ENCODE results near the gene GEMIN7. TPM values are rescaled to one million over a fixed set of nuclear protein-coding genes. Genes with fewer than 3 reads are reported as not detected.

The GEMIN7 gene
- total RNA-seq, 4 donors from 2014 or later: 8.8 to 30.3 (median 21.8) TPM

GRCh38 chr19:45124021-45124420 is 45.0 kb downstream of the GEMIN7 start:
- Histone ChIP-seq H3K4me3 (no peak overlapping the region), H3K9me3 (no peaks in the 10 kb centered on the region), H3K36me3 (peaks cover 0 to 3% (median 0%) of the 10 kb centered on the region in 3 donors), H3K27me3 (no peaks in the 10 kb centered on the region), H3K27ac (no peak overlapping the region), H3K4me1 (peaks cover 0 to 4% (median 0%) of the 10 kb centered on the region in 4 donors)
- no peak for TF ChIP-seq CTCF (IDR thresholded peaks at IDR 0.05)
- no peak for TF ChIP-seq EP300 (IDR thresholded peaks at IDR 0.05)
- no peak for DNase-seq (ENCODE audit: low spot score in 2 of 2)
- 81 to 83% methylated on average over 6 of the region's 6 CpGs for WGBS, 2 donors

GRCh38 chr19:45125360-45125759 is 46.3 kb downstream of the GEMIN7 start:
- no peak for DNase-seq (ENCODE audit: low spot score in 2 of 2)
- TF ChIP-seq CTCF (IDR thresholded peaks at IDR 0.05) (no peak), POLR2A (IDR thresholded peaks at IDR 0.05) (no peak), EP300 (IDR thresholded peaks at IDR 0.05) (no peak)
- Histone ChIP-seq H3K9me3 (no peaks in the 10 kb centered on the region), H3K27ac (no peak overlapping the region), H3K4me1 (peaks cover 0 to 4% (median 0%) of the 10 kb centered on the region in 4 donors), H3K36me3 (no peaks in the 10 kb centered on the region), H3K27me3 (no peaks in the 10 kb centered on the region), H3K4me3 (no peak overlapping the region)
- 92 to 94% methylated on average over 9 of the region's 9 CpGs for WGBS, 2 donors

- no peaks in the 10 kb centered on the region for H3K9me3 ChIP-seq
- no peaks in the 10 kb centered on the region for H3K36me3 ChIP-seq
- H3K4me3 ChIP-seq: no peak overlapping the region
- H3K27ac ChIP-seq: no peak overlapping the region
- H3K4me1 ChIP-seq: peaks cover 0 to 4% (median 0%) of the 10 kb centered on the region in 4 donors
- TF ChIP-seq CTCF (IDR thresholded peaks at IDR 0.05) (peak; percentile 24 to 64 (median 32)), POLR2A (IDR thresholded peaks at IDR 0.05) (no peak)
- WGBS, 2 donors: 68 to 76% methylated on average over 11 to 12 of the region's 12 CpGs
- DNase-seq (ENCODE audit: low spot score in 2 of 2): no peak
- H3K27me3 ChIP-seq: no peaks in the 10 kb centered on the region
Measured at GRCh38 chr19:45125975-45126493, 47.0 kb downstream of the GEMIN7 start.

GRCh38 chr19:45126654-45127053 is 47.6 kb downstream of the GEMIN7 start:
- no peaks in the 10 kb centered on the region for H3K36me3 ChIP-seq
- H3K27ac ChIP-seq: no peak overlapping the region
- H3K4me1 ChIP-seq: peaks cover 0 to 4% (median 0%) of the 10 kb centered on the region in 4 donors
- WGBS, 2 donors: 94% methylated on average over 7 of the region's 7 CpGs
- no peak for DNase-seq (ENCODE audit: low spot score in 2 of 2)
- no peak overlapping the region for H3K4me3 ChIP-seq
- H3K27me3 ChIP-seq: no peaks in the 10 kb centered on the region
- TF ChIP-seq CTCF (IDR thresholded peaks at IDR 0.05): no peak
- no peak for TF ChIP-seq EP300 (IDR thresholded peaks at IDR 0.05)
- no peaks in the 10 kb centered on the region for H3K9me3 ChIP-seq

- H3K4me3 ChIP-seq: no peak overlapping the region
- 93 to 95% methylated on average over 5 of the region's 5 CpGs for WGBS, 2 donors
- no peaks in the 10 kb centered on the region for H3K27me3 ChIP-seq
- peaks cover 0 to 1% (median 0%) of the 10 kb centered on the region in 3 donors for H3K36me3 ChIP-seq
- H3K9me3 ChIP-seq: no peaks in the 10 kb centered on the region
- H3K27ac ChIP-seq: no peak overlapping the region
- no peak for DNase-seq (ENCODE audit: low spot score in 2 of 2)
- H3K4me1 ChIP-seq: peaks cover 0 to under 1% (median 0%) of the 10 kb centered on the region in 4 donors
- TF ChIP-seq EP300 (IDR thresholded peaks at IDR 0.05) (no peak), CTCF (IDR thresholded peaks at IDR 0.05) (no peak), POLR2A (IDR thresholded peaks at IDR 0.05) (no peak)
Measured at GRCh38 chr19:45128146-45128545, 49.1 kb downstream of the GEMIN7 start.
